ENCODE results near the gene P2RY1. TPM values are rescaled to one million over a fixed set of nuclear protein-coding genes. Genes with fewer than 3 reads are reported as not detected.

P2RY1 gene
- total RNA-seq, 1 experiment from 2014 or later, result 1.7 TPM

- intact Hi-C loops (cut with micrococcal nuclease), result no loop called here
- H2AFZ ChIP-seq (ENCODE audit: low read depth, low read length, poor library complexity, severe bottlenecking), result no peak overlapping the region
- no peaks in the 10 kb centered on the region for H3K36me3 ChIP-seq (ENCODE audit: control insufficient read depth in 1 of 2, insufficient read depth in 2 of 2, low read length in 2 of 2)
- no peaks in the 10 kb centered on the region for H3K9me2 ChIP-seq (ENCODE audit: insufficient read depth)
- no peak for ATAC-seq
- H3K27ac ChIP-seq (ENCODE audit: low read depth, low read length), result no peak overlapping the region
- H3K27me3 ChIP-seq (ENCODE audit: insufficient read depth, low read length), result no peaks in the 10 kb centered on the region
- no TSS peak for BruUV-seq (replicated peaks)
- no peak overlapping the region for H3K4me3 ChIP-seq (replicated peaks in 1 of 2; ENCODE audit: low read depth in 1 of 2, low read length in 2 of 2)
- ChIA-PET RAD21 (ENCODE audit: low non-redundant PET in 1 of 2, low total read pairs in 2 of 2, uncharacterized antibody in 2 of 2, unreplicated experiment in 2 of 2) (no interaction called here), POLR2A (no interaction called here), CTCF (no interaction called here)
- DNase-seq (ENCODE audit: low read depth, low spot score), result no peak
- TF ChIP-seq SRF (IDR thresholded peaks at IDR 0.05; ENCODE audit: low read depth), result no peak
- TF ChIP-seq YY1 (IDR thresholded peaks at IDR 0.05; ENCODE audit: extremely low read depth, insufficient replicate concordance, low read depth, low read length), result no peak
- TF ChIP-seq TCF7L2 (IDR thresholded peaks at IDR 0.05; ENCODE audit: borderline replicate concordance, extremely low read depth, insufficient read depth, insufficient read length), result no peak
- TF ChIP-seq EZH2phosphoT487 (IDR thresholded peaks at IDR 0.05; ENCODE audit: borderline replicate concordance), result no peak
- no peak for TF ChIP-seq REST (IDR thresholded peaks at IDR 0.05; ENCODE audit: low read depth)
- no peak for TF ChIP-seq EGR1 (IDR thresholded peaks at IDR 0.05; ENCODE audit: low read depth)
- TF ChIP-seq ELF1 (IDR thresholded peaks at IDR 0.05; ENCODE audit: borderline replicate concordance, low read depth), result no peak
- no peak for TF ChIP-seq JUND (IDR thresholded peaks at IDR 0.05)
- TF ChIP-seq SP1 (IDR thresholded peaks at IDR 0.05; ENCODE audit: low read depth), result no peak
- no peak for TF ChIP-seq POLR2A (IDR thresholded peaks at IDR 0.05; ENCODE audit: borderline replicate concordance, extremely low read depth, insufficient read depth, insufficient read length)
- no peak for TF ChIP-seq CEBPB (IDR thresholded peaks at IDR 0.05; ENCODE audit: low read depth)
- TF ChIP-seq FOSL1 (IDR thresholded peaks at IDR 0.05; ENCODE audit: low read depth), result no peak
- TF ChIP-seq CBX3 (IDR thresholded peaks at IDR 0.05; ENCODE audit: low read depth), result no peak
- TF ChIP-seq SIN3A (IDR thresholded peaks at IDR 0.05; ENCODE audit: low read depth), result no peak
- TF ChIP-seq, protein P1, sequence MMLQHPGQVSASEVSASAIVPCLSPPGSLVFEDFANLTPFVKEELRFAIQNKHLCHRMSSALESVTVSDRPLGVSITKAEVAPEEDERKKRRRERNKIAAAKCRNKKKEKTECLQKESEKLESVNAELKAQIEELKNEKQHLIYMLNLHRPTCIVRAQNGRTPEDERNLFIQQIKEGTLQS (IDR thresholded peaks at IDR 0.05), result no peak
- no peak for TF ChIP-seq ZNF274 (IDR thresholded peaks at IDR 0.05; ENCODE audit: low read depth, low read length)
- TF ChIP-seq ZBTB33 (IDR thresholded peaks at IDR 0.05; ENCODE audit: extremely low read depth, insufficient replicate concordance, low read length), result no peak
- H3K79me2 ChIP-seq (ENCODE audit: insufficient read depth, low read length), result no peaks in the 10 kb centered on the region
- no peaks in the 10 kb centered on the region for H4K20me1 ChIP-seq (ENCODE audit: insufficient read depth)
- no peak overlapping the region for H3K9ac ChIP-seq (ENCODE audit: low read length)
- H3K9me3 ChIP-seq (ENCODE audit: control insufficient read depth in 1 of 2, insufficient read depth in 1 of 2, low read depth in 1 of 2, low read length in 2 of 2), result no peaks in the 10 kb centered on the region
- no peak overlapping the region for H3K4me2 ChIP-seq (ENCODE audit: low read length)
- H3K4me1 ChIP-seq (ENCODE audit: control insufficient read depth in 1 of 2, insufficient read depth in 2 of 2, low read length in 2 of 2), result no peaks in the 10 kb centered on the region
Measured at GRCh38 chr3:152793969-152794368, 41.0 kb upstream of the P2RY1 start.
